NOMO-1 treated with DMSO at 0.1 percent for 48 hours (cell line): ENCODE results near the gene OTUD6A.

ENCODE experiments used
- DNase-seq: peaks from one replicate; lab custom pipeline; 2025; ENCODE audit not compliant: unreplicated experiment; lab: John Stamatoyannopoulos, UW

Gene OTUD6A

GRCh38 chrX:70062076-70062475 is at the start of gene OTUD6A:
Gene OTUD6A, plus strand, starts transcription at chrX:70062457. Its CDS starts 68 bp downstream, at chrX:70062525.
- no peak for DNase-seq

- no peak for DNase-seq
Observed at GRCh38 chrX:70012756-70013155, 49.5 kb upstream of the OTUD6A start.

GRCh38 chrX:70013466-70014381 is 48.5 kb upstream of the OTUD6A start:
- DNase-seq: no peak

- DNase-seq: no peak
Observed at GRCh38 chrX:70016513-70016912, 45.7 kb upstream of the OTUD6A start.

- DNase-seq: no peak
Observed at GRCh38 chrX:70022616-70023015, 39.6 kb upstream of the OTUD6A start.

- no peak for DNase-seq
Observed at GRCh38 chrX:70025464-70025863, 36.8 kb upstream of the OTUD6A start.

- DNase-seq: no peak
Observed at GRCh38 chrX:70026112-70026850, 36.0 kb upstream of the OTUD6A start.

GRCh38 chrX:70026851-70027200 is 35.4 kb upstream of the OTUD6A start:
- DNase-seq: no peak

GRCh38 chrX:70029863-70030262 is 32.4 kb upstream of the OTUD6A start:
- no peak for DNase-seq

GRCh38 chrX:70030301-70030767 is 31.9 kb upstream of the OTUD6A start:
- DNase-seq: peak; percentile 64

- no peak for DNase-seq
Observed at GRCh38 chrX:70032792-70033191, 29.5 kb upstream of the OTUD6A start.

- peak; percentile 7 for DNase-seq
Observed at GRCh38 chrX:70033348-70034051, 28.8 kb upstream of the OTUD6A start.

- DNase-seq: no peak
Observed at GRCh38 chrX:70034646-70035045, 27.6 kb upstream of the OTUD6A start.

GRCh38 chrX:70038515-70038914 is 23.7 kb upstream of the OTUD6A start:
- no peak for DNase-seq

GRCh38 chrX:70038951-70039350 is 23.3 kb upstream of the OTUD6A start:
- DNase-seq: no peak

- DNase-seq: no peak
Observed at GRCh38 chrX:70039758-70040157, 22.5 kb upstream of the OTUD6A start.

GRCh38 chrX:70041993-70042392 is 20.3 kb upstream of the OTUD6A start:
- DNase-seq: no peak

- no peak for DNase-seq
Observed at GRCh38 chrX:70042399-70043371, 19.6 kb upstream of the OTUD6A start.

GRCh38 chrX:70043685-70044084 is 18.6 kb upstream of the OTUD6A start:
- DNase-seq: no peak

GRCh38 chrX:70044541-70045245 is 17.6 kb upstream of the OTUD6A start:
- no peak for DNase-seq
